Activated T-helper 9 cell treated with anti-CD3 and anti-CD28 coated beads, Interleukin-2, amount 50 U/mL, for 16 hours (primary cell): Measurements from ENCODE around the gene VENTX.

Experiments used
- DNase-seq: peaks from one replicate; pipeline ENCODE4 v3.0.0-alpha.2; 2020; ENCODE audit warnings: low read depth

Gene VENTX

GRCh38 chr10:133272964-133273420 lies 35.3 kb downstream of the VENTX start:
- DNase-seq, result no peak

DNA sequence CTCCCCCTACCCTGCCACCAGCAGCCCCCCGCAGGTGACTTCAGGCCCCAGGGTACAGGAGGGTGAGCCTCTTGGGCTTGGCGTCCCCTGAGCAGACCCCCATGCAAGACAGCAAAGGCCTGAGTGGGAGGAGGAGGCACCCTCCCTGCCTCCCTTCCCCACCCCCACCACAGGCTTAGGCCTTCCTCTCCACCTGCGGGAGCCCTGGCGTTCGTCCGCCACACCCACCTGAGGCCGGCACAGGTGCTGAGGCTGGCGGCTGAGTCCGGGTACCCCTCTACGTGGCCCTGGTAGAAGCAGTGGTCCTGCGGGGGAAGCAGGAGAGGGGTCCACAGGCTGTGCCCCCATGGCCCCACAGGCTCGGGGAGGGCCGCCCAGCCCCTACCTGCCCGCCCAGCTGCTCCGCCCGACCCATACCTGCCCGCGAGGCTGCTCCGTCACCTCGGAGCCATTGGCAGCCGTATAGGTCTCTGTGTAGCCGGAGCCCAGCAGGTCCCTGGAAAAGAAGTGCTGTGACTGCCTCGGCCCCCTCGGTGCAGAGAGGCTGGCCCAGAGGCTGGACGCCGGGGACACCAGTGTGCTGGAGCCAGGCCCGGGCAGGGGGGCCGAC lies 36.0 kb downstream of the VENTX start:
- DNase-seq, result no peak

DNA sequence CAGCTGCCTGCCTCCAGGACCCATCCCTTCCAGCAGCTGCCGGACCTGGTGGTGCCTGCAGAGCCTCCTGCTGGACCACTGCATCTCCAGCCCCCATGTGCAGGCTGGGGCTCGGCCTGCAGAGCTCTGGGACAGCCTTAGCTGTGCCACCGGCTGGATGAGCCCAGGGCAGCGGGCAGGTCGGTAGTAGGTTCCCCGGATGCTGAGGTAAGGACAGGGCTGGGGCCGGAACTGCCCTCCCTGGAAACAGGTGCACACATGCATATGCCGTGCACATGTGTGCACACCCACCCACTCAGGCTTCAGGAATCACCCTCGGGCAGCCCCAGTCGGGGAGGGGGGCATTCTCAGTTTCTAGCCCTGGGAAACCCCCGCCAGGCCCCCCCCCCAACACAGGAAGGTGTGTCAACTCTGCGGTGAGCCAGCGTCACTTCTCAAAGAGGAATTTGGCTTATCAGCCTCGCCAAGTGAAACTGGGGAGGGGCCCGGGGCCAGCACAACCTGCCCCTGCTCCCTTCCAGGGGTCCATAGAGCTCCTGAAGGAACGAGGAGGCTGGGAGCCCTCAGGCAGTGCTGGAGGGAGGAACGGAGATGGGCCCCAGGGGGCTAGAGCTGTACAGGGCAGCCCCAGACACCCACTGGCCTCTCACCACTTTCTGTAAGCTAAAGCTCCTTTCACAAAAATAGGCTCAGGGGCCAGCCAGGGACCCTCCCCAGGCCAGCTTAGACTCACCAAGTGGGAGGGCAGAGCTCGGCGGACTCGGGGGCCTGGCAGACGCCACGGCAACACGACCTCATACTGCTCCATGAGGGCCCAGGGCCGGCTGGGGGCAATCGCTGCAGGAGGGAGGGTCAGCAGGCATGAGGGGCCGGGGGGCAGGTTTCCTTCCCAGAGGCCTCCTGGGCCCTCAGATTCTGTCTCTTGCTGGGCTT lies 37.4 kb downstream of the VENTX start:
- peak; percentile 80 for DNase-seq

DNA sequence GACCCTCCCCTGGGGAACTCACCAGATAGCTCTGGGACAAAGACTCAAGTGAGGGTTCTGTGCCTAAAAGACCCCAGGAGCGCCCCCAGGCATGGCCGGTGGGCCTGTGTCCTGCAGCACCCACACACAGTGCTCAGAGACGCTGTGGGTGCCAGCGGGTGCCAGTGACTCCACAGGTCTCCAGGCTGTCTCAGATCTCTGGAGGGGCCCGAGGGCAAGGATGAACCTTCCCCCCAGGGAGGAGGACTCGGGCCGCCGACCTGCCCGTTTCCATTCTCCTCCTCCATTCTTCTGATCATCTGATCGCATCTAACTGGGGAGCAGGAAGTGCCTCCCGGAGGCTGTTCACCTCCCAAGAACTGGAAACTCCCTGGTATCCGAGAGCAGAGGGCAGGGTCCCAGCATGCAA lies 38.0 kb downstream of the VENTX start:
- no peak for DNase-seq

DNA sequence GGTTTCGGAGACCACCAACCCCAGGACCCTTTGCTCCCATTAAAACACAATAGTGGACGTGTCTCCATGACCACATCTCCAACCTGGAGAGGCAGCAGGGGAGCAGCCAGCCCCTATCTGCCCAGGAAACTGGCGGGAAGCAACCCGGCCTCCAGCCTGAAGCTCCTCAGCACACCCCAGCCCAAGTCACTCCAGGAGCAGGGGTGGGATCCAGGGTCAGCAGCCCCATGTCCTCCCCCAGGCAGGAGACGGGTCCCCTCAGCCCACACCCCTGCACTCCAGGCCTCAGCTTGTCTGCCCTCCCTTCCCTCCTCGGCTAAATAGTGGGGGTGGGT lies 38.4 kb downstream of the VENTX start:
- no peak for DNase-seq

GRCh38 chr10:133276435-133277201 lies 39.0 kb downstream of the VENTX start, which contains the start of gene ADAM8:
Gene ADAM8 (minus strand): TSS chr10:133276868. CDS start chr10:133276817, 51 bp downstream.
- DNase-seq, result peak; percentile 60

DNA sequence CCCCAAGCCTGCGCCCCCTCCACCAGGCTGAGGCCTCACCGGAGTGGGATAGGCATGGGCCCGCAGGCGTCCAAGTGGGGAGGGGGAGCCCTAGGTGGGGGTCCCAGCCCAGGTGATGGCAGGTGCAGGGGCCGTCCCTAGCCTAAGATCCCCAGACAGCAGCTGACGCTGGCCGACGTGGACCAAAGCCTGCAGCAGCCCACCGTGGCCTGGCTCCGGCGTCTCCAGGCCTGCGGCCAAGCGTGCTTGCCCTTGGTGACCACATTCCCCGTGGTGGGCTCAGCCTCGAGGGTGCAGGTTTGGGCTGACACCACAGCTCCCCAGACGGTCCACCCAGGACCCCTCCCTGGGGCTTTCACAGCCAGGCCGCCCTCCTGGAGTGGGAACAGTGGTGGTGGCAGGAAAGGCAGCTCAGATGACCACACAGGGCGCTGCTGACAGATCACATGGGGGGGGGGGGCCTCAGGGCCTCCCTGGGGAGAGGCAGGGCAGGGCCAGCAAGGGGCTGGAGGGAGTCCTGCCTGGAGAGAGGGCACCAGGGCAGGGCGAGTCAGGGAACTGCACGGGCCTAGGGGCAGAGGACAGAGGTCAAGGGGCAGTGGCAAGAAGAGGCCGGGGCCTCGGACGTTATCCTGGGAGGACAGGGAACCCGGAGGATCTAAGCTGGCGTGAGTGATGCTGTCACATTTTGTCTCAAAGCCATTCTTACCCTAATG lies 39.8 kb downstream of the VENTX start:
- DNase-seq, result no peak

DNA sequence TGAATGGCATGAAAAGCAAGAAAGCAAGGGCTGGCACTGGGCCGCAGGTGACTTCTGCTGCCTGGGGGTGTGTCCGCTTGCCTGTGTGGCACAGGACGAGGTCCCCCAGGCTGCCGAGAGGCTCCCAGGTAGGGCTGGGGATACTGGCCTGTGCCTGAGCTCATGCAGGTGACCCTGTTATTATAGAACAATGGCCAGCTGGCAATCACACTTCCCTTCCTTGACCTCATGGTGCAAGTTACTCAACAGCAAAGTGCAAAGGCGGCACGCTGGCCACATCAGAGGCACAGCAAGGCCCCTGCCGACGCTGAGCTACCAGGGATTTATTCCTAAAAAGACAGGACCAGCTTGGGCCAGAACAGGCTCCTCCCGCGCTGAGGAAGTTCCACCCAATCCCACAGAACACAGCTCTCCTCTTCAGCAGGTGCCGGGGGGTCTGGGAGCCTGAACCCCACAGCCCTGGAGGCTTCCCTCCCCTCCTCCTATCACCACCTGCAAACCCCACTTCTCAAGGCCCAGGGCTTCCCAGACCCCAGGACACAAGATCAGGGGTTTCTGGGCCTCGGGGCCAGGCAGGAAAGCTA lies 40.4 kb downstream of the VENTX start:
- no peak for DNase-seq

GRCh38 chr10:133278577-133279265 lies 41.1 kb downstream of the VENTX start:
- DNase-seq, result peak; percentile 36

DNA sequence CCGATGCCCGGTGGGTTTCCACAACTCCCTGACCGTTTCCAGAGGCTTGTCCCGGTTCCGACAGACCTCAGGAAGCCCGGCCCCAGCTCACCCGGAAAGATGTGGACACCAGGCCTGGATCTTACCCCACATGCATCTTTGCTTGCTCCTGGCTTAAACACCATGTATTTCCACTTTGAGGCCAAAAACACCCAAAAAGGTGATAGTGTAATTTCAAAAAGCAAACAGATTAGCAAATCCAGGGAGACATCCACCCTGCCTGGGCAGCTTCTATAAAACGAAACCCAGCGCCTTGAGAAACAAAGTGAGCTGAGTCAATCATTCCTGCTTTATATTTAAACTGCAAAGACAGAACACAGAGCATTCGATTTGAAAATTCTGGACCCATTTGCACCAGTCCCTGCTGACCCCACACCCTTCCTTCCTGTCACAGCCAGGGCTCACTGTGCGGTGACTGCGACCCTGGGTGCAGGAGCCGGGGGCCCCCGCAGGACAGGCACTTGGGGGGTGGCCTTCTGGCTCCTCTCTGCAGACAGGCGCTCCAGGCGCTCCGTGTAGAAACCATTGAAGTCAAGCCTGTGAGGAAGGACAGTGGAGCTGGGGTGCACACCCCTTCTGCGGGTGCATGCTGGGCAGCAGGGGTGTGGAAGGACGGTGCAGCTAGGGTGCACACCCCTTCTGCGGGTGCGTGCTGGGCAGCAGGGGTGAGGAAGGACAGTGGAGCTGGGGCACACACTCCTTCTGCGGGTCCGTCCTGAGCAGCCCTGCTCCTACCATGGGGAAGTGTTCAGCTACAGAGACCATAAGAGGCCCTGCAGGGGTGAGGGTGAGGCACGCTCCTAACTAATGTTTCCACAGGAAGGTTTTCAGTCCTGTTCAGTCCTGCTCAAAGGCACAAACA lies 41.9 kb downstream of the VENTX start:
- no peak for DNase-seq

- no peak for DNase-seq
Observed at GRCh38 chr10:133280391-133281059, 42.9 kb downstream of the VENTX start.

GRCh38 chr10:133281084-133281483 lies 43.4 kb downstream of the VENTX start:
- no peak for DNase-seq

- DNase-seq, result no peak
Observed at GRCh38 chr10:133281628-133282372, 44.1 kb downstream of the VENTX start.

- no peak for DNase-seq
Observed at GRCh38 chr10:133282846-133283390, 45.3 kb downstream of the VENTX start.

- no peak for DNase-seq
Observed at GRCh38 chr10:133283931-133284330, 46.3 kb downstream of the VENTX start.

DNA sequence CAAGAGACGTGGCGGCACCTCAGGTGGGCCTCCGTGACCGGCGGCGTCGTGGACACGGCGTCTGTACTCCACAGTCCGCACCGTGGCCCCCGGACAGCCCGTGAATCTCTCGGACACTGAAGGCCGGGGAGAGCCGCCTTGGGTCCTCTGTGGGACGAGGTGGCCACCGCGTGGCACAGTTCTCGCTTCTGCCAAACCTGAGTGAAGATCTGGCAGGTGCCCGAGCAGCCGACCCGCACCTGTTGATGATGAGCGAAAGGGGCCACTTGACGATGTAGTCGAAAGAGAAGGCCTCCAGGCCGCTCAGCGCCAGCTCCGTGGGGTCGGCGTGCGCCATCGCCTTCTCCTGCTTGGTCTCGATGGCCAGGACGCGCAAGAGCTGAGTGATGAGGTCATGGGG lies 47.6 kb downstream of the VENTX start:
- no peak for DNase-seq

- no peak for DNase-seq
Observed at GRCh38 chr10:133286366-133286765, 48.7 kb downstream of the VENTX start.

- DNase-seq, result no peak
Observed at GRCh38 chr10:133287832-133288500, 50.3 kb downstream of the VENTX start.
